Heart left ventricle (tissue), 16 donors: Measurements from ENCODE around the gene PEX10. TPM values are rescaled to one million over a fixed set of nuclear protein-coding genes. Genes with fewer than 3 reads are reported as not detected.
A peak's percentile ranks its signal among the peaks of the same experiment; 100 is the strongest.

Experiments
- ATAC-seq, 4 donors: fragments of 200-7000 bp; cut with Tn5 transposase; one replicate each; pipeline ENCODE4 v1.9.1; 2020 to 2022; ENCODE audit warnings: moderate library complexity in 4 of 4, mild to moderate bottlenecking in 3 of 4, moderate number of reproducible peaks in 1 of 4
- DNase-seq, 5 donors: peaks; one replicate each; pipeline ENCODE4 v3.0.0-alpha.2; 2020
- H3K27ac ChIP-seq, 12 donors: fragments of 200-600 bp; sonication (generic) in 4 of 12; one replicate each; pipeline versions ENCODE4 v1.5.0 to v1.8.0; 2016 to 2022; ENCODE audit warnings: mild to moderate bottlenecking in 2 of 12
- H3K27me3 ChIP-seq, 9 donors: fragments of 200-600 bp; sonication (generic) in 2 of 9; one replicate each; pipeline versions ENCODE4 v1.5.1 to v1.8.0; 2016 to 2022; ENCODE audit warnings: mild to moderate bottlenecking in 3 of 9
- H3K36me3 ChIP-seq, 9 donors: fragments of 200-600 bp; sonication (generic) in 2 of 9; one replicate each; pipeline versions ENCODE4 v1.5.0 to v1.8.0; 2018 to 2022; ENCODE audit warnings: mild to moderate bottlenecking in 2 of 9
- H3K4me1 ChIP-seq, 12 donors: fragments of 200-600 bp; sonication (generic) in 4 of 12; one replicate each; pipeline versions ENCODE4 v1.5.0 to v1.8.0; 2016 to 2022; ENCODE audit warnings: mild to moderate bottlenecking in 3 of 12
- H3K4me3 ChIP-seq, 12 donors: fragments of 200-600 bp; sonication (generic) in 4 of 12; one replicate each; pipeline versions ENCODE4 v1.5.0 to v1.8.0; 2017 to 2022; ENCODE audit warnings: mild to moderate bottlenecking in 9 of 12, moderate library complexity in 4 of 12
- H3K9me3 ChIP-seq, 12 donors: fragments of 200-600 bp; sonication (generic) in 4 of 12; one replicate each; pipeline versions ENCODE4 v1.5.0 to v1.8.0; 2016 to 2022; ENCODE audit warnings: mild to moderate bottlenecking in 1 of 12
- CTCF ChIP-seq, 12 donors: fragments of 200-600 bp; sonication (generic) in 4 of 12; IDR thresholded peaks; one replicate each; pipeline versions ENCODE4 v1.5.0 to v1.8.0; 2018 to 2022; ENCODE audit warnings: antibody characterized with exemption in 12 of 12, mild to moderate bottlenecking in 5 of 12
- POLR2A ChIP-seq, 2 donors: fragments of 450-650 bp; IDR thresholded peaks; one replicate each; pipeline ENCODE4 v1.6.1; 2017; ENCODE audit warnings: antibody characterized with exemption in 2 of 2, mild to moderate bottlenecking in 2 of 2, moderate library complexity in 2 of 2
- WGBS, 4 donors: extraction: QIAGEN DNeasy Blood & Tissue Kit in 2 of 4; methylation state at CpG; one replicate each; pipeline versions ENCODE4 v1.1.5 to v1.1.7; 2013 to 2018; 5-methylcytosine and 5-hydroxymethylcytosine counted together
- intact Hi-C, 10 donors: fragments of 100-400 bp; cut with DNase I; formaldehyde crosslinking; loops; one replicate each; pipeline versions ENCODE4 v1.11.1 to v1.14.2; 2022
- polyA plus RNA-seq, 2 donors: library from polyadenylated mRNA; stranded (reverse); fragments of 200-250 nt; gene quantifications; one replicate each; pipeline ENCODE4 v1.2.3, GENCODE V29; 2013
- total RNA-seq, 9 donors: library from RNA; depleted of rRNA in 2 of 9; stranded (reverse); fragments of >200 nt in 2 of 9; fragmentation: NEBNext Ultra II Directional in 3 of 9; extraction: Animal tissue kit (Norgen Biotek cat#: 25700) in 3 of 9; gene quantifications; one replicate each; pipeline versions ENCODE4 v1.1.0 to v1.2.4, GENCODE V29; 2016 to 2023
- donor health status: ischemic (EF 13 %, LVEDD 7.1; RV severe dilation, severe dysfunction).
- donor health status: healthy with polysubstance abuse.
- donor health status: DM: no; HTN: yes; CAD: no.
- donor health status: DM: no; HTN: no; CAD: no.
- donor health status: ischemic (EF 25% LVEDD 6.9; RV normal size, moderate dysfunction).
- donor health status: ischemic (EF 25% LVEDD 5.7; RV mildly dilated, moderate dysfunction).
- donor health status: healthy.
- donor health status: DM: yes; HTN: yes; CAD: no.
- donor health status: ischemic (EF 35%, LVEDD 5.7; RV mildly dilated, moderate dysfunction).
- donor health status: nonischemic (EF 11% LVEDD 7.7; RV severe dilation, severe dysfunction).
- donor health status: DM: yes; HTN: yes; CAD: no.
- donor health status: PGD.
- donor health status: ischemic (EF 29% LVEDD 5.4; RV normal size, mild dysfunction).
- donor health status: nonischemic (EF 23%, LVEDD 6.1; RV moderate dilation, normal function).

PEX10 gene
- total and polyA plus RNA-seq, 11 donors = 14.7 to 26.5 (median 18.6) TPM

- H3K36me3 ChIP-seq = peaks cover 0 to under 1% (median 0%) of the 10 kb centered on the region in 9 donors
- WGBS, 4 donors = 19 to 52% (median 48%) methylated on average over 3 to 28 of the region's 28 CpGs
- DNase-seq = peak; percentile 85 to 93 (median 88)
Observed at GRCh38 chr1:2381741-2382620, 30.4 kb downstream of the PEX10 start.

GRCh38 chr1:2380816-2381591 lies 31.4 kb downstream of the PEX10 start:
- DNase-seq = peak in 3 of 5 donors; percentile 29 to 61 (median 30)
- H3K4me3 ChIP-seq = no peak overlapping the region
- 67 to 81% (median 77%) methylated on average over 25 to 32 of the region's 32 CpGs for WGBS, 4 donors
- H3K27me3 ChIP-seq = no peaks in the 10 kb centered on the region
- H3K4me1 ChIP-seq = peaks cover 0 to 15% (median 8%) of the 10 kb centered on the region in 12 donors
- intact Hi-C loops = loop anchor here in 9 of 10 donors (1.0 to 5.0 kb wide), 5 partner anchors 59 to 249 kb away; no protein-coding TSS in a partner anchor
- H3K9me3 ChIP-seq = no peaks in the 10 kb centered on the region
- peak in 1 of 4 donors; percentile 6 for ATAC-seq
- H3K36me3 ChIP-seq = no peaks in the 10 kb centered on the region
- TF ChIP-seq CTCF (IDR thresholded peaks at IDR 0.05) (no peak), POLR2A (IDR thresholded peaks at IDR 0.05) (no peak)
- peak overlapping the region in 1 of 12 donors; percentile 40 for H3K27ac ChIP-seq

More at GRCh38 chr1:2381741-2382620, 30.4 kb downstream of the PEX10 start:
- Histone ChIP-seq H3K9me3 (no peaks in the 10 kb centered on the region), H3K4me3 (no peak overlapping the region), H3K27me3 (no peaks in the 10 kb centered on the region), H3K4me1 (peaks cover 0 to 15% (median 8%) of the 10 kb centered on the region in 12 donors), H3K27ac (peak overlapping the region in 1 of 12 donors; percentile 40)
- peak; percentile 92 to 97 (median 95) for ATAC-seq
- intact Hi-C loops = loop anchor here (1.0 to 5.0 kb wide), 6 partner anchors 60 to 250 kb away; partner anchors contain the start of gene FAAP20 (in 1 of the 10)
- no peak for TF ChIP-seq POLR2A (IDR thresholded peaks at IDR 0.05)
- peak; percentile 90 to 96 (median 94) for TF ChIP-seq CTCF (IDR thresholded peaks at IDR 0.05)

GRCh38 chr1:2379733-2380404 lies 32.5 kb downstream of the PEX10 start:
- H3K27ac ChIP-seq = no peak overlapping the region
- no peaks in the 10 kb centered on the region for H3K27me3 ChIP-seq
- 88 to 92% (median 91%) methylated on average over 23 of the region's 23 CpGs for WGBS, 4 donors
- peak in 3 of 5 donors; percentile 20 to 57 (median 21) for DNase-seq
- ATAC-seq = no peak
- intact Hi-C loops = loop anchor here in 9 of 10 donors (2.0 to 5.0 kb wide), 5 partner anchors 48 to 248 kb away; no protein-coding TSS in a partner anchor
- no peak overlapping the region for H3K4me3 ChIP-seq
- no peaks in the 10 kb centered on the region for H3K36me3 ChIP-seq
- TF ChIP-seq POLR2A (IDR thresholded peaks at IDR 0.05) = no peak
- no peak for TF ChIP-seq CTCF (IDR thresholded peaks at IDR 0.05)
- H3K4me1 ChIP-seq = peaks cover 0 to 15% (median 8%) of the 10 kb centered on the region in 12 donors
- H3K9me3 ChIP-seq = no peaks in the 10 kb centered on the region
